Duodenal mucosa (tissue), 2 donors: ENCODE data around the gene CDC25B.
"Not testable (repeated sequence)": the region's sequence is repeated elsewhere in the genome, so short reads cannot be mapped to it uniquely, and the experiment has no call there.

Experiments
- H3K27ac ChIP-seq: one replicate; pipeline ENCODE4 v1.7.0; 2013; ENCODE audit warnings: low read depth, low read length
- H3K27me3 ChIP-seq, 2 donors: one replicate each; pipeline ENCODE4 v1.7.0; 2013; ENCODE audit warnings: low read length in 2 of 2, control low read depth in 1 of 2; ENCODE audit not compliant: insufficient read depth in 2 of 2, control insufficient read depth in 1 of 2
- H3K36me3 ChIP-seq, 2 donors: one replicate each; pipeline ENCODE4 v1.7.0; 2013; ENCODE audit warnings: low read length in 2 of 2, control low read depth in 1 of 2; ENCODE audit not compliant: insufficient read depth in 2 of 2, control insufficient read depth in 1 of 2
- H3K4me1 ChIP-seq, 2 donors: one replicate each; pipeline ENCODE4 v1.7.0; 2013; ENCODE audit warnings: low read length in 2 of 2, control low read depth in 1 of 2; ENCODE audit not compliant: insufficient read depth in 2 of 2, control insufficient read depth in 1 of 2
- H3K4me3 ChIP-seq, 2 donors: one replicate each; pipeline ENCODE4 v1.7.0; 2013; ENCODE audit warnings: low read length in 2 of 2, low read depth in 1 of 2
- H3K9ac ChIP-seq, 2 donors: one replicate each; pipeline ENCODE4 v1.7.0; 2013; ENCODE audit warnings: low read length in 2 of 2, low read depth in 1 of 2
- H3K9me3 ChIP-seq, 2 donors: one replicate each; pipeline ENCODE4 v1.7.0; 2013; ENCODE audit warnings: low read length in 2 of 2, control low read depth in 1 of 2; ENCODE audit not compliant: control insufficient read depth in 1 of 2

Gene CDC25B

GRCh38 chr20:3784863-3785239 lies 11.3 kb upstream of the CDC25B start:
- H3K27ac ChIP-seq, result no peak overlapping the region
- H3K9me3 ChIP-seq, result no peaks in the 10 kb centered on the region
- H3K4me3 ChIP-seq, result peak overlapping the region; percentile 70 to 91
- H3K4me1 ChIP-seq, result peaks cover 47 to 52% of the 10 kb centered on the region in 2 donors
- H3K9ac ChIP-seq, result peak overlapping the region; percentile 70 to 87
- H3K36me3 ChIP-seq, result peaks cover 0 to 10% of the 10 kb centered on the region in 2 donors
- no peaks in the 10 kb centered on the region for H3K27me3 ChIP-seq

GRCh38 chr20:3785240-3786125 lies 10.6 kb upstream of the CDC25B start:
- peak overlapping the region; percentile 81 for H3K27ac ChIP-seq
- H3K4me3 ChIP-seq, result peak overlapping the region; percentile 70 to 91
- peak overlapping the region; percentile 70 to 87 for H3K9ac ChIP-seq
- peaks cover 0 to 10% of the 10 kb centered on the region in 2 donors for H3K36me3 ChIP-seq
- H3K9me3 ChIP-seq, result no peaks in the 10 kb centered on the region
- H3K4me1 ChIP-seq, result peaks cover 47 to 52% of the 10 kb centered on the region in 2 donors
- no peaks in the 10 kb centered on the region for H3K27me3 ChIP-seq

GRCh38 chr20:3786126-3786484 lies 10.0 kb upstream of the CDC25B start:
- Histone ChIP-seq H3K27ac (peak overlapping the region; percentile 81), H3K4me1 (peaks cover 42 to 46% of the 10 kb centered on the region in 2 donors), H3K36me3 (peaks cover 0 to 10% of the 10 kb centered on the region in 2 donors), H3K9ac (peak overlapping the region; percentile 70 to 87), H3K4me3 (peak overlapping the region; percentile 70 to 91), H3K27me3 (no peaks in the 10 kb centered on the region), H3K9me3 (no peaks in the 10 kb centered on the region)

GRCh38 chr20:3786665-3787323 lies 9.3 kb upstream of the CDC25B start, which contains the start of gene CENPB:
TSS of gene CENPB (minus strand) at chr20:3786740. CDS start at chr20:3786483, 257 bp downstream.
- peak within 1 kb of the TSS; percentile 81 for H3K27ac ChIP-seq
- peak within 1 kb of the TSS; percentile 70 to 91 for H3K4me3 ChIP-seq
- peaks cover 0 to 10% of the 10 kb centered on the region in 2 donors for H3K36me3 ChIP-seq
- no peaks in the 10 kb centered on the region for H3K9me3 ChIP-seq
- peaks cover 40 to 45% of the 10 kb centered on the region in 2 donors for H3K4me1 ChIP-seq
- H3K9ac ChIP-seq, result peak within 1 kb of the TSS; percentile 70 to 87
- H3K27me3 ChIP-seq, result no peaks in the 10 kb centered on the region

GRCh38 chr20:3787324-3788014 lies 8.6 kb upstream of the CDC25B start:
- H3K9me3 ChIP-seq, result no peaks in the 10 kb centered on the region
- no peak overlapping the region for H3K27ac ChIP-seq
- no peaks in the 10 kb centered on the region for H3K27me3 ChIP-seq
- peak overlapping the region in 1 of 2 donors; percentile 55 for H3K4me3 ChIP-seq
- peak overlapping the region; percentile 1 to 35 for H3K9ac ChIP-seq
- H3K36me3 ChIP-seq, result peaks cover 0 to 10% of the 10 kb centered on the region in 2 donors
- H3K4me1 ChIP-seq, result peaks cover 40 to 45% of the 10 kb centered on the region in 2 donors

GRCh38 chr20:3788685-3789155 lies 7.4 kb upstream of the CDC25B start:
- no peak overlapping the region for H3K4me3 ChIP-seq
- no peaks in the 10 kb centered on the region for H3K27me3 ChIP-seq
- H3K4me1 ChIP-seq, result peaks cover 33 to 38% of the 10 kb centered on the region in 2 donors
- H3K9ac ChIP-seq, result no peak overlapping the region
- H3K9me3 ChIP-seq, result no peaks in the 10 kb centered on the region
- H3K27ac ChIP-seq, result no peak overlapping the region
- H3K36me3 ChIP-seq, result peaks cover 0 to 6% of the 10 kb centered on the region in 2 donors

GRCh38 chr20:3789201-3789600 lies 6.9 kb upstream of the CDC25B start:
- H3K36me3 ChIP-seq, H3K4me3 ChIP-seq, H3K27ac ChIP-seq, H3K27me3 ChIP-seq, H3K9me3 ChIP-seq, H3K9ac ChIP-seq: not testable (repeated sequence)
- H3K4me1 ChIP-seq, result peaks cover 29 to 34% of the 10 kb centered on the region in 2 donors

GRCh38 chr20:3794168-3794567 lies 1.9 kb upstream of the CDC25B start:
- H3K9me3 ChIP-seq, H3K4me3 ChIP-seq, H3K27me3 ChIP-seq, H3K27ac ChIP-seq, H3K36me3 ChIP-seq, H3K9ac ChIP-seq: not testable (repeated sequence)
- H3K4me1 ChIP-seq, result peaks cover 23 to 33% of the 10 kb centered on the region in 2 donors

- peaks cover 30 to 39% of the 10 kb centered on the region in 2 donors for H3K4me1 ChIP-seq
- no peaks in the 10 kb centered on the region for H3K27me3 ChIP-seq
- H3K9ac ChIP-seq, result peak overlapping the region in 1 of 2 donors; percentile 95
- H3K4me3 ChIP-seq, result peak overlapping the region; percentile 89 to 93
- H3K36me3 ChIP-seq, result no peaks in the 10 kb centered on the region
- H3K27ac ChIP-seq, result peak overlapping the region; percentile 96
- no peaks in the 10 kb centered on the region for H3K9me3 ChIP-seq
Measured at GRCh38 chr20:3794701-3795420, 1.2 kb upstream of the CDC25B start.
